Vagina (tissue), 2 donors: ENCODE results near the gene RIT2. TPM values are rescaled to one million over a fixed set of nuclear protein-coding genes. Genes with fewer than 3 reads are reported as not detected.
"Not testable (repeated sequence)": the region's sequence is repeated elsewhere in the genome, so short reads cannot be mapped to it uniquely, and the experiment has no call there.

Experiments used
- DNase-seq, 2 donors: peaks; one replicate each; pipeline ENCODE4 v3.0.0-alpha.2; 2017; ENCODE audit errors: extremely low spot score in 2 of 2
- H3K27ac ChIP-seq: fragments of 200-600 bp; sonication (generic); one replicate; pipeline ENCODE4 v1.5.1; 2019
- H3K27me3 ChIP-seq: fragments of 200-600 bp; sonication (generic); one replicate; pipeline ENCODE4 v1.5.1; 2019
- H3K36me3 ChIP-seq, 2 donors: fragments of 200-600 bp; sonication (generic); one replicate each; pipeline ENCODE4 v1.5.1; 2017 to 2019
- H3K4me1 ChIP-seq: fragments of 200-600 bp; sonication (generic); one replicate; pipeline ENCODE4 v1.5.1; 2019
- H3K4me3 ChIP-seq, 2 donors: fragments of 200-600 bp; sonication (generic); 1 replicate in 1 of 2; 2 replicates in 1 of 2; pipeline ENCODE4 v1.5.1; 2016 to 2019
- H3K9me3 ChIP-seq: fragments of 200-600 bp; sonication (generic); one replicate; pipeline ENCODE4 v1.5.1; 2019
- POLR2A ChIP-seq, 2 donors: fragments of 450-650 bp; IDR thresholded peaks; one replicate each; pipeline ENCODE4 v1.6.1; 2017; ENCODE audit warnings: antibody characterized with exemption in 2 of 2, mild to moderate bottlenecking in 2 of 2, moderate library complexity in 2 of 2
- POLR2AphosphoS5 ChIP-seq, 2 donors: sonication (generic); formaldehyde crosslinking; IDR thresholded peaks; one replicate each; pipeline ENCODE4 v1.9.0; 2017; ENCODE audit warnings: antibody characterized with exemption in 2 of 2, mild to moderate bottlenecking in 2 of 2, low read depth in 1 of 2; ENCODE audit not compliant: insufficient read depth in 1 of 2
- intact Hi-C: fragments of 100-400 bp; cut with DNase I; formaldehyde crosslinking; loops from one replicate; pipeline ENCODE4 v1.15.1; 2023
- total RNA-seq: library from RNA; depleted of rRNA; stranded (reverse); fragments of >200 nt; gene quantifications from one replicate; pipeline ENCODE4 v1.2.3, GENCODE V29; 2016
- TF ChIP-seq, protein P1 (sequence below), 3 experiments: fragments of 450-650 bp in 2 of 3; fragments of 200-600 bp in 1 of 3; sonication (generic) in 1 of 3; IDR thresholded peaks; one replicate each; pipeline ENCODE4 v1.5.1; 2017 to 2019; ENCODE audit warnings: antibody characterized with exemption in 3 of 3, mild to moderate bottlenecking in 2 of 3, moderate library complexity in 2 of 3

RIT2 gene
- total RNA-seq, 1 donor from 2014 or later = not detected

DNA sequence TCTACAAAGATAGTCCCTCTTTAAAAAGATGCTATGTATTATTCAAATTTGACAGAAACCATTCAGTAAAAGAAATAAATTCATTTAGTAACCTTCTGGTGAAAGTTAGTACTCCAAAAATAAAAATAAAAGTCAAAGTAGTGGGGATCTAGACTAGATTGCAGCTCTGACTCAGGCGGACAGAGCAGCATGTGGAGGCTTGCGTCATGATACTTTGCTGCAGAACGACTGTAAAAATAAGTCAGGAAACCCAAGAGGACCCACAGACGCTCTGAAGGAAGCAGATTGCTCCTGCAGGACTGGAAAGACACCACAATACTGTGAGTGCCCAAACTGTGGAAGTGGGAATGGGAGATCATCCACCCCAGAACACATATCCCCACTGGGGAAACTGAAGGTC, 301.9 kb downstream of the RIT2 start:
- Histone ChIP-seq H3K4me1 (no peaks in the 10 kb centered on the region), H3K9me3 (no peaks in the 10 kb centered on the region), H3K27ac (no peak overlapping the region), H3K27me3 (no peaks in the 10 kb centered on the region), H3K36me3 (no peaks in the 10 kb centered on the region), H3K4me3 (no peak overlapping the region)
- intact Hi-C loops = no loop called here
- no peak for DNase-seq
- no peak for TF ChIP-seq POLR2A (IDR thresholded peaks at IDR 0.05)
- TF ChIP-seq, protein P1, sequence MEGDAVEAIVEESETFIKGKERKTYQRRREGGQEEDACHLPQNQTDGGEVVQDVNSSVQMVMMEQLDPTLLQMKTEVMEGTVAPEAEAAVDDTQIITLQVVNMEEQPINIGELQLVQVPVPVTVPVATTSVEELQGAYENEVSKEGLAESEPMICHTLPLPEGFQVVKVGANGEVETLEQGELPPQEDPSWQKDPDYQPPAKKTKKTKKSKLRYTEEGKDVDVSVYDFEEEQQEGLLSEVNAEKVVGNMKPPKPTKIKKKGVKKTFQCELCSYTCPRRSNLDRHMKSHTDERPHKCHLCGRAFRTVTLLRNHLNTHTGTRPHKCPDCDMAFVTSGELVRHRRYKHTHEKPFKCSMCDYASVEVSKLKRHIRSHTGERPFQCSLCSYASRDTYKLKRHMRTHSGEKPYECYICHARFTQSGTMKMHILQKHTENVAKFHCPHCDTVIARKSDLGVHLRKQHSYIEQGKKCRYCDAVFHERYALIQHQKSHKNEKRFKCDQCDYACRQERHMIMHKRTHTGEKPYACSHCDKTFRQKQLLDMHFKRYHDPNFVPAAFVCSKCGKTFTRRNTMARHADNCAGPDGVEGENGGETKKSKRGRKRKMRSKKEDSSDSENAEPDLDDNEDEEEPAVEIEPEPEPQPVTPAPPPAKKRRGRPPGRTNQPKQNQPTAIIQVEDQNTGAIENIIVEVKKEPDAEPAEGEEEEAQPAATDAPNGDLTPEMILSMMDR (IDR thresholded peaks at IDR 0.05) = no peak
- TF ChIP-seq POLR2AphosphoS5 (IDR thresholded peaks at IDR 0.05; ENCODE audit: insufficient read depth in 1 of 2, low read depth in 1 of 2) = no peak

- DNase-seq = no peak
- no peaks in the 10 kb centered on the region for H3K9me3 ChIP-seq
- no peaks in the 10 kb centered on the region for H3K36me3 ChIP-seq
- H3K27ac ChIP-seq = no peak overlapping the region
- intact Hi-C loops = no loop called here
- no peaks in the 10 kb centered on the region for H3K27me3 ChIP-seq
- peaks cover 7% of the 10 kb centered on the region for H3K4me1 ChIP-seq
- no peak overlapping the region for H3K4me3 ChIP-seq
- TF ChIP-seq POLR2AphosphoS5 (IDR thresholded peaks at IDR 0.05; ENCODE audit: insufficient read depth in 1 of 2, low read depth in 1 of 2) (no peak), POLR2A (IDR thresholded peaks at IDR 0.05) (no peak)
- TF ChIP-seq, protein P1 (IDR thresholded peaks at IDR 0.05) = no peak
Observed at GRCh38 chr18:42807887-42808286, 307.6 kb downstream of the RIT2 start.

DNA sequence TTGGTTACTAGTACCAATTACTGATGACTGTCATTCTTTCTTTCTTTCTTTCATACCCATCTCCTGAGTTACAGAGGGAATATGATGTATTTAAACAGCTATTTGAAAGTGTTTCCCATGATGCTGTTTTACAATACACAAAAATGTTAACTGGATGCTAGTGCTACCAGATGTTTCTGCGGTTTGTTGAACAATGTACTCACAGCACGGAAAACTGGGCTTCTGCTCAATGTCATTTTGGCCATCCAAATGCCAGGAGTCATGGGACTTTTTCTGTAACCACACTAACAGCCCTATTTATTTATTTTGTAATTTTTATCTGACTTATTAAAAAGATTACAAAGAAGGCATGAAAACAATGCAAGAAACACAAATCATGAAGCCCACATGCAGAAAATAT, 313.8 kb downstream of the RIT2 start:
- intact Hi-C loops = no loop called here
- Histone ChIP-seq H3K27ac (no peak overlapping the region), H3K27me3 (no peaks in the 10 kb centered on the region), H3K9me3 (no peaks in the 10 kb centered on the region), H3K4me1 (peaks cover 7% of the 10 kb centered on the region), H3K4me3 (no peak overlapping the region), H3K36me3 (no peaks in the 10 kb centered on the region)
- no peak for DNase-seq
- TF ChIP-seq, protein P1 (IDR thresholded peaks at IDR 0.05) = no peak
- TF ChIP-seq POLR2AphosphoS5 (IDR thresholded peaks at IDR 0.05; ENCODE audit: insufficient read depth in 1 of 2, low read depth in 1 of 2) = no peak
- no peak for TF ChIP-seq POLR2A (IDR thresholded peaks at IDR 0.05)

- no peak for DNase-seq
- intact Hi-C loops = no loop called here
- no peaks in the 10 kb centered on the region for H3K36me3 ChIP-seq
Observed at GRCh38 chr18:42798606-42799170, 316.8 kb downstream of the RIT2 start.

DNA sequence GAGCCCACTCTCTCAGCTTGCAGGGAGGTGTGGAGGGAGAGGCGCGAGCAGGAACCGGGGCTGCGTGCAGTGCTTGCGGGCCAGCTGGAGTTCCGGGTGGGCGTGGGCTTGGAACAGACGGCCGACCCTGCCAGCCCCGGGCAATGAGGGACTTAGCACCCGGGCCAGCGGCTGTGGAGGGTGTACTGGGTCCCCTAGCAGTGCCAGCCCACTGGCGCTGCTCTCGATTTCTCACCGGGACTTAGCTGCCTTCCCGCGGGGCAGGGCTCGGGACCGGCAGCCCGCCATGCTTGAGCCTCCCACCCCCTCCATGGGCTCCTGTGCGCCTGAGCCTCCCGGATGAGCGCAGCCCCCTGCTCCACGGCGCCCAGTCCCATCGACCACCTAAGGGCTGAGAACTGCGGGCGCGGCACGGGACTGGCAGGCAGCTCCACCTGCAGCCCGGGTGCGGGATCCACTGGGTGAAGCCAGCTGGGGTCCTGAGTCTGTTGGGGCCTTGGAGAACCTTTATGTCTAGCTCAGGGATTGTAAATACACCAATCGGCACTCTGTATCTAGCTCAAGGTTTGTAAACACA, 320.2 kb downstream of the RIT2 start:
- H3K4me1 ChIP-seq, H3K27me3 ChIP-seq, DNase-seq, H3K36me3 ChIP-seq, H3K4me3 ChIP-seq, H3K9me3 ChIP-seq, H3K27ac ChIP-seq, intact Hi-C loops: not testable (repeated sequence)

More at GRCh38 chr18:42798606-42799170, 316.8 kb downstream of the RIT2 start:
- H3K4me3 ChIP-seq = no peak overlapping the region
- no peak overlapping the region for H3K27ac ChIP-seq
- H3K27me3 ChIP-seq = no peaks in the 10 kb centered on the region
- no peaks in the 10 kb centered on the region for H3K9me3 ChIP-seq
- H3K4me1 ChIP-seq = peaks cover 2% of the 10 kb centered on the region
- no peak for TF ChIP-seq POLR2A (IDR thresholded peaks at IDR 0.05)
- no peak for TF ChIP-seq POLR2AphosphoS5 (IDR thresholded peaks at IDR 0.05; ENCODE audit: insufficient read depth in 1 of 2, low read depth in 1 of 2)
- TF ChIP-seq, protein P1 (IDR thresholded peaks at IDR 0.05) = no peak
